Fibroblast of skin of right biceps (primary cell): ENCODE measurements around the gene MIP.
"Not testable (repeated sequence)": the region's sequence is repeated elsewhere in the genome, so short reads cannot be mapped to it uniquely, and the experiment has no call there.

Experiments used
- DNase-seq: peaks from one replicate; pipeline ENCODE4 v3.0.0-alpha.2; 2013

The MIP gene

GRCh38 chr12:56462565-56462964, 8.1 kb upstream of the MIP start:
- no peak for DNase-seq

DNA sequence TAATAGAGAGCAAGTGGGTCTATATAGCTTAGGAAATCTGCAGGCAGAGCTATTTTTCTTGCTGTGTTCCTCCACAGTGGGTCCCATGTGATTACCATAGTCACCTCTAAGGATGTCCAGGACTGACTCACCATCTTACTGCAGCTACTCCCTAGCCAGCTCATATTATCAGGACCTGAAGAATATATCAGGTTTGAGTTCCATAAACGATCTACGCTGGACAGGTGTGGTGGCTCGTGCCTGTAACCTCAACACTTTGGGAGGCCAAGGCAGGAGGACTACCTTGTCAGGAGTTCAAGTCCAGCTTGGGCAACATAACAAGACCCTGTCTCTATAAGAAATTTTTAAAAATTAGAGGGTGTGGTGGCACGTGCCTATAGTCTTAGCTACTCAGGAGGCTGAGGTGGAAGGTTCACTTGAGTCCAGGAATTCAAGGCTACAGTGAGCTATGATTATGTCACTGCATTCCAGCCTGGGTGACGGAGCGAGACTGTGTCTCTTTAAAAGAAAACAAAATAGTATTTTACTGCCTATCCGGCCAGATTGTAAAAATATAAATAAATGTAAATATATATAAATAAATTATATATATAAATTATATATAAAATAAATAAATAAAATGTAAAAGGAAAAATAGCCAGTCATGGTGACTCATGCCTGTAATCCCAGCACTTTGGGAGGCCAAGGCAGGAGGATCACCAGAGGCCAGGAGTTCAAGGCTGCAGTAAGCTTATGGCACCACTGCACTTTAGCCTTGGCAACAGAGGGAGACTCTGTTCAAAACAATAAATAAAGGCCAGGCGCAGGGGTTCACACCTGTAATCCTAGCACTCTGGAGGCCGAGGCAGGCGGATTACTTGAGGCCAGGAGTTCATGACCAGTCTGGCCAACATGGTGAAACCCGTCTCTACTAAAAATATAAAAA, 7.0 kb upstream of the MIP start:
- DNase-seq = peak; percentile 11

DNA sequence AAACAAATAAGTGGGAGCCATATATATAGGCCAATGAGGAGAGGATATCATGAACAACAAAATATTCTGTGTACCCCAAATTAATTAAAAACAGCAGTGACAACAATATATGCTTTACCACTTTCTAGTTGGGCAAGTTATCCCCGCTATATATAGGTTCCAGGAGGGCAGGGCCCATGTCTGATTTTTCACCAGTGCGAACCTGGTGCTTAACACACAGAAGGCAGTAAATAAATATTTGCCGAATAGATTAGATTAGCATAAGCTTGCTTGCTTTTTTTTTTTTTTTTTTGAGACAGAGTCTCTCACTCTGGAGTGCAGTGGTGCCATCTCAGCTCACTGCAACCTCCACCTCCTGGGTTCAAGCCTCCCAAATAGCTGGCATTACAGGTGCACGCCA, 3.4 kb upstream of the MIP start:
- no peak for DNase-seq

- no peak for DNase-seq
These were observed 3.3 kb downstream of the MIP start for GRCh38 chr12:56451147-56451546.

GRCh38 chr12:56450241-56450640, 4.2 kb downstream of the MIP start:
- no peak for DNase-seq

- no peak for DNase-seq
These were observed 4.9 kb downstream of the MIP start for GRCh38 chr12:56449622-56449984.

GRCh38 chr12:56448860-56449621, 5.4 kb downstream of the MIP start, which contains the start of gene TIMELESS:
TSS of gene TIMELESS (minus strand) at chr12:56449426. CDS start at chr12:56434170, 15,256 bp downstream.
- peak; percentile 89 for DNase-seq

GRCh38 chr12:56443208-56443607, 11.2 kb downstream of the MIP start:
- not testable (repeated sequence) for DNase-seq

- no peak for DNase-seq
These were observed 16.9 kb downstream of the MIP start for GRCh38 chr12:56437430-56438176.

DNA sequence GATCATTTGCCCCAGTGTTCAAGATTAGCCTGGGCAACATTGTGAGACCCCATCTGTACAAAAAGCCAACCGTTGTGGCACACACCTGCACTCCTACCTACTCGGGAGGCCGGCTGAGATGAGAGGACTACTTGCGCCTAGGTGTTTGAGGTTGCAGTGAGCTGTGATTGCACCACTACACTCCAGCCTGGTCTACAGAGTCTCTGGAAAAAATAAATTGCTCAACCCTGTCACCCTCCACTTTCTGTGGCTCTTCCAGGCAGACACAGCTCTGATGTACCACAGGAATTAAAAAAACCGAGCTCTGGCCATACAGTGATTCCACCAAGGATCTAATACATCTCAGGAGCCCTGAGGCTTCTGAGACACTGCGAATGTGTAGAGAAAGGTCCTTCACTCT, 19.6 kb downstream of the MIP start:
- no peak for DNase-seq

DNA sequence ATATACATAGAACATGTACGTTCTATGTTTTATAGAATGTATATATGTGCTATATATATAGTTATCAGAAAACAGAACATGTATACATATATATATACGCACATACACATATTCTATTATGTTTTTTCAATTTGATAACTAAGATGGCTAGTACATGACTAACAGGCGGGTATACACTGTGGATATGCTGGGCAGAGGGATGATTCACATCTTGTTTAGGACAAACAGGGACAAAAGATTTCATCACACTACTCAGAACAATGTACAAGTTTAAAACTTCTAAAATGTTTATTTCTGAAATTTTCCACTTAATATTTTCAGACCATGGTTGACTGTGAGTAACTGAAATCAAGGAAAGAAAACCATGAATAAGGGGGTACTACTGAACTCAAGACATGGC, 22.6 kb downstream of the MIP start:
- DNase-seq = no peak

GRCh38 chr12:56431288-56431687, 23.2 kb downstream of the MIP start:
- DNase-seq = no peak

DNA sequence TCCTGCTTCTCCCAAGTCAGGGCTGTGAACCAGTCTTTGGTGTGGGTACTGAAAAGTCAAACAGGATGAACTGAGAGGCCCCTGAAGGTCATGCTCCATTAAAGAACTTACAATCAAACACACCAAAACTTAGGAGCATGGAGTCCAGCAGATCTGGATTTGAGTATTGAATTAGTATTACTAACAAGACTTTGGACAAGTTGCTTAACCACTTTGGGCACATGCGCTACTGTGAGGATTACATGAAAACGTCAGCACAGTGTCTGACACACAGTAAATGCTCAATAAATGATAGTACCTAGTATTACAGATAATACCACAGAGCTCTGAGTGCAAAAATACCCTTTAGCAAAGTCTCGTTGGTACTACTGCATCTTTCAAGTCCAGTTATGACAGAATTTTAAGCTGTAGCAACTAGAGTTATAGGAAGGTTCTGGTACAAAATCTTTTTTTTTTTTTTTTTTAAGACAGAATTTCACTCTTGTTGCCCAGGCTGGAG, 28.5 kb downstream of the MIP start:
- no peak for DNase-seq

DNA sequence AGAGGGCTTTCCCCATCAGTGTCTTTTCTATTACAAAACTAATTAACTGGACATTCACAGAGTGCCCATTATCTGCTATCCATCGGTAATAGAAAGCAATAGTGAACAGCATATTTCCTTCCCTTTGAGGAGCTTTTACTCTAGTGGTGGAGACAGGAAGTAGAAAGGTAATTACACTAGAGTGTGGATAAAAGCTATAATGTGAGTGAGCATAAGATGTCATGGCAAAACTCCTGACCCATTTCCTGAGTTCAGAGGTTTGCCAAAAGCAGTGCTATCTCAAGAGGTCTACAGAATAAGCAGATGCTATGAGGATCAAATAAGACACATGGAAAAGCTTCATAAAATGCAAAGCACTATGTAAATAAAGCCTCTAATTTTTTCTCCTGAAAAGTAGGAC, 29.3 kb downstream of the MIP start:
- no peak for DNase-seq

GRCh38 chr12:56420411-56420810, 34.0 kb downstream of the MIP start:
- DNase-seq = no peak

- no peak for DNase-seq
These were observed 36.7 kb downstream of the MIP start for GRCh38 chr12:56417739-56418138.

DNA sequence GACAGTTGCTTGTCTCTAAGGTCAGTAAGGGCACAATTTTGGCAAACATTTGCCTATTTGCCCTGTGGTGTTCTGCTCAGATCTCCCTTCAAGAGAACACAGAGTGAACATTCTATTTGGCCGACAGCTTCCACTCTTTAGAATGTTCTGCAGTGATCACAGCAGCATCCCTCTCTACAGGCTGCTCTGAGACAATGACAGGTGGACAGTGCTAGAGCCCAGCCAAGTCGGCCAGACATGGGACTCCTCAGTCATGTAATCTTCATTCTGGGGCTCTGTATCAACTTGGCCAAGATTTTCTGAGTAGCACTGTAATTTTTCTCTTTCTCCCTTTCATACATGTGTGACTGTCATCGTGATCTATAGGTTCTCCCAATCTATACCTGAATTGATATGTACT, 40.1 kb downstream of the MIP start:
- no peak for DNase-seq

- no peak for DNase-seq
These were observed 41.1 kb downstream of the MIP start for GRCh38 chr12:56413392-56413791.

DNA sequence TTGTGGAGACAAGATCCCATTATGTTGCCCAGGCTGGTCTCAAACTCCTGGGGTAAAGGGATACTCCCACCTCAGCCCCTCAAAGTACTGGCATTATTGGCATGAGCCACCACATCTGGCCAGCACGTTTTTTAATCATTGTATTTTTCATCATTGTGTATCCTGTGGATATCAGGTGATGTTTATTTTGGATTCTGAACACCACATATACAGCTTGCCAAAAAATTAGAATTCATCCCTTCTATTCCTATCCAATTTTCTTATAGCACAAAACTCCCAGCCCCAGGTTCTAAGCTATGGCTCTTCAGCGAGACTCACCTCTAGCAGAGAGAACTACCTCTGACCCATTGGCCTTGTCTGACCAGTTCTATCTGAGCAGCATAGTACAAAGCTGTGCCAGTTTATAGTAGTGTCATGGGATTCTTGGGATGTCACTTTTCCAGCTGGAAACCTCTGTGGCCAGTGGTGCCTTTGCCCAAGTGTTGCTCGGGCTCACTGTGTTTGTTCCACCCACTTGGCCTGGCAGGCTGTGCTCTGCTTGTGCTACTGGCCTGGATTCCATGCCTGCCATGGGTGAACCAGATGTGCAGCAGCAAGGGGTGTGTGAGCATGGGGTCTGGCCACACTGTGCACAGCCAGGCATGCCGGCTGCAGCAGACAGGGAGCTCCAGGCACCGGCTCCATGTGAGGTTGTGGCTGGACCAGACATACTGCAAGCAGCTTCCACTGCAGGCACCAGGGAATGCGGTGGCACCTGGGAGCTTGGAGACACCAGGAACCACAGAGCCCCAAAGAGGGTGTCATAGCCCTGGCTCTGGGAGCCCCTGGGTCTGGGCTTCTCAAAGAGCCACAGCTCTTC, 42.4 kb downstream of the MIP start:
- no peak for DNase-seq

DNA sequence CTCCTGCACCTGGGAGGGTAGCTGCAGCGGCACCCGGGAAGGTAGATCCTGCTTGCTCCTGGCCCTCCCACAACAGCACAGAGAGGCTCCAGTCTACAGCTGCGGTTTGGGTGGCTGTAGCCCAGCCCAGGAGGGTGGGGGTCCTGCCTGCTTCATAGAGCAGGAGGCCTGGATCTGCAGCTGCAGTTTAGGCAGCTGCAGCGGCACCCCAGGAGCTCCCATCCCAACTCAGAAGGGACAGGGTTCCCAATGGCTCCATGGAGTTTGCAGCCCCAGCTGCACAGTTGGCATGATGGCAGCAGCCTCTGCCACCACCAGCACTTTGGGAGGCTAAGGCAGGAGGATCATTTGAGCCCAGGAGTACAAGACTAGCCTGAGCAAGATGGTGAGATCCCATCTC, 43.7 kb downstream of the MIP start:
- no peak for DNase-seq

GRCh38 chr12:56408799-56409417, 45.5 kb downstream of the MIP start:
- DNase-seq = no peak

GRCh38 chr12:56404227-56404626, 50.2 kb downstream of the MIP start:
- DNase-seq = not testable (repeated sequence)
